CD4-positive, alpha-beta T cell treated with Interleukin-12 subunit alpha and Interleukin-12 subunit beta, for 1 hour (primary cell): ENCODE data around the gene GAS6.

Source experiments
- DNase-seq: peaks from one replicate; pipeline ENCODE4 v3.0.0-alpha.2; 2020

Gene GAS6

DNA sequence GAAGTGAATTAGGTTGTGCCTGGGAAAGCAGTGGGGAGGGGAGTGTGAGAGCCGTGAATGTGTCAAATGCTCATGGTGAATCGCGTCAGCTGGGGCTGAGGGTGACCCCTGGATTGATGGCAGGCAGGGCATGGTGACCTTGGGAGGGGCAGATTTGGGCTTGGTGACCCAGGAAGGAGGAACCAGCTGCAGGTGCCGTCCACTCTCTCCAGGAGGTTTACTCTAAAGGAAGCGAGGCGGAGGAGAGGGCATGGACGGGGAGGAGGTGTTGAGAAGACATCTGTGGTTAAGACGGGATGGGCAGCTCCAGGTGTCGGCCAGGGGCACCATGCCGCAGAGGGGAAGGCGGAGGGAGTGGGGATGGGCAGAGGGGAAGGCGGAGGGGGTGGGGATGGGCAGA is 76.2 kb downstream of the GAS6 start:
- no peak for DNase-seq

DNA sequence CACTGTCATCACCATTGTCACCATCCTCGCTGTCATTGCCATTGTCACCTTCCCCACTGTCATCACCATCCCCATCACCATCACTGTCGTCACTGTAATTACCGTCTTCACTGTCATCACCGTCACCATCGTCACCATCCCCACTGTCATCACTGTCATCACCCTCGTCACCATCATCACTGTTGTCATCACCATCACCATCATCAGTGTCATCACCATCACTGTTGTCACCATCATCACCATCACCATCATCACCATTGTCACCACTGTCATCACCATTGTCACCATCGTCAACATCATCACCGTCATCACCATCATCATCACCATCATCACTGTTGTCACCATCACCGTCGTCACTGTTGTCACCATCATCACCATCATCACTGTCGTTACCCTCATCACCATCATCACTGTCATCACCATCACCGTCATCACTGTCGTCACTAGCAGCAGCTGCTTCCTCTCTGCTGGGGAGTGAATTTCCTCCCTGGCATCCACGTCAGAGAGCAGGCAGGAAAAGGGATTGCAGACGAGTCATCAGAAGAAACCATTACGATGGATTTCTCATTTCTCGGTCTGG is 77.5 kb downstream of the GAS6 start:
- DNase-seq = no peak

DNA sequence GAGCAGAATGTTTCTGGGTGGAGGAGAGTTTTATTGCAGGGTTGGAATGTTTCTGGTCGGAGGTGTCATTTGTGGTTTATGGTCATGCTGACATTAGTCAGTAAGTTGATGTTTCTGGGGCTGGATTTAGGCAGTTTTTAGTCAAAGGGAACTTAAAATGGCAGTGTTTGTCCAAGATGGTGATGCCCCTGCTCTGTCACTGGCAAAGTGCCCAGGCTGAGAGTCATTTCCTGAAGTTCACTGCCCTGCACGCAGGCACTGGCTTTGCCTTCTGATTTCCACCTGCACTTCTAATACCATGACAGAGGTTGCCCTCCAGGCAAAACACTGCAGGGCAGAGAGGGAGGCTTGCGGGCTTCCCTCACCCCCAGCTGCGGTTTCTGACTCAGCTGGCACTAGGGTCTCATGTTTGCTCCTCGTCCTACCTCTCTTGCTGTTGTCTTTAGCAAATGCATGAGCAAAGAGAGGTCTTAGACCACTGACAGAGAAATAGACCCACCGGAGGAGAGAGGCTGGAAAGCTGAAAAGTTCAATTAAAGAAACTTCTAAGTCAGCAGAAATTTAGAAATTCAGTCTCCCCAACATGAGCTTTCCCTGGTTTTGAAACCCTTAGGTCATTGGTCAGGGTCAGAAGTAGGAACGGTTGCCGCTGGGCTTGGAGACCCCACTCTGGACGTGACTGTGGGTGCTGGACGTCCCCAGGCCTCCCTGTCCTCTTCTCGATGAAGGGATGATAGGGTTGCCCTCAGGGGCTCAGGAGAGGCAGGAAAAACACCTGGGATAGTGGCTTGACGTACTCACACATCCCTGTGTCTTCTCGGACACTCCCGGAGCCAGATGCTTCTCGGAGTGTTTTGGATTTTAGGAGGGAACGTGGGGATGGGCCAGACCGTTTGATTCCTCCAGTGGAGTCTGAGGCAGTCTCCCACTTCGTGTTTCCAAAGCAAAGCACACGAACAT is 78.5 kb downstream of the GAS6 start:
- DNase-seq = no peak

DNA sequence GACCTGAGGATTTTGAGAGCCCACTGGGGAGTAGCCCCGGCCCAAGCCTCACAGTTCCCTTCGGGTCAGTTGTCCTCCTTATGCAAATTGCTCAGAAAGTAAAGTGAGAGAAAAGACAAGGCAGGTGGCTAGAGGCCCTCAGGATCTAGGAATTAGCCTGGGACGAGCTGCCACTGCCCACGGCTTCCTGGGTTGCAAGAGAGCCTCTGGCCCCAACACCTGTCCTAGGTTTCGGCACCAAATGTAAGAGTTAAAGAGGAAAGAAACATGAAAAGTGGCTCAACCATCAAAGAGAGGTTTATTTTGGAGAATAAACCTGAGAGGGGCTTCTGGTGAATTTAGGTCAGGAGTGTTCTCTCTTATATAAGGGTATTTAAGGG is 79.2 kb downstream of the GAS6 start:
- no peak for DNase-seq

DNA sequence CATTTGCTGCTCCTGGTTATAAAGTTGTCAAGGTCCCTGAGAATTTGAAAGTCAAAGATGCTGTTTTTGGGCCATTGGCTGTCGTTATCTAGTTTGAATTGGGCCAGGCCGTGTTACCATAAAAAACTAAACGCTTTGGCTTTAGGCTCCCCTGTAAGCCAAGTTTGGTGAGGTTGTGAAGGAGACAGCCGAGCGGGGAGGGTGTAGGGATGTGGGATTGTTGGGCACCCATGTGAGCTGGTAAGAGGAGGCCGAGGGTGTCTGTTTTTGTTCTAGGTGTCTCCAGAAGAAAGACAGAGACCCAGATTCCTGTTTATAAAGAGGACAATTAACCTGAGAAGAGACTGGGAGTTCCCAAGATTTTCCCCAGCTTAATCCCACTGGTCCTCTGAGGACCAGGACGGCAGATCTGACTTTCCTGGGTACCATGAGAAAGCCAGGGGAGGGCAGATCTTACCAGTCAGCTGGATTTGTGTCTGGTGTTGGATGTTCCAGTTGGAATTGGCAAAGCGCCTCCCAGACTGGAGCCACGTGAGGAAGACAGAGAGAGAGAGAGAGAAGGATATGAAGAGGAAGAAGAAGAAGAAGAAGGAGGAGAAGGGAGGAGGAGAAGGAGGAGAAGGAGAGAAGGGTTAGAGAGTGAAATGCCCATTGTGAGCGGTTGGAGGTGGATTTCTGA is 79.8 kb downstream of the GAS6 start:
- DNase-seq = no peak

DNA sequence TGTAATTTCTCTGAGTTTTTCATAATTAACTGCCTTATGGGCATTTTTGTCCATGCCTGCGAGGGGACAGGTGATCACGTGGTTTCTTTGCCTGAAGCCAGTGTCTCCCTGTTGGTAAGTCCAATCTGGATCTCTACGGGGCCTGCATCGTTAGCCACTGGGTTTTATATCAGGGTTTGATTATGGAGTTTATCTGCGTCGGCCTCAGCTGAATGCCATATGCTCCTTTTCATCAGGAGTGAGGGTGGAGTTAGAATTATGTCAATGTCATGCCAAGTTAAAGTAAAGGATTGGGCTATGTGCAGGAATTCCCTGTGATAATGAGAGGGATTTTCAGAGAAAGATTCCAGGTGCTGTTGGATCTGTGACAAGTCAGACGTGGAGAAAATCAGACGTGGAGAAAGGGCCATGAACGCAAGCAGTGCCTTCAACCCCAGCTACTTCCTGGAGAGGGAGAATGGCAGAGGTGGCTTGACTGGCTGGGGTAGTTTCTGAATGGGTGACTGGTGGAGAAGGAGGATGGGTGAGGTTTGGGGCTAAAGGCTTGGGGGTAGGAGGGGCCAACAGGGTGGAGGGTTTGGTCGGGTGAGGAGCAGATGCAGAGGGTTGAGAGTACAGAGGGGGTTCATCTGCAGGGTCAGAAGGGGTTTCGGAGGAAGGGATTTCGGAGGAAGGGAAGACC is 80.5 kb downstream of the GAS6 start:
- no peak for DNase-seq

DNA sequence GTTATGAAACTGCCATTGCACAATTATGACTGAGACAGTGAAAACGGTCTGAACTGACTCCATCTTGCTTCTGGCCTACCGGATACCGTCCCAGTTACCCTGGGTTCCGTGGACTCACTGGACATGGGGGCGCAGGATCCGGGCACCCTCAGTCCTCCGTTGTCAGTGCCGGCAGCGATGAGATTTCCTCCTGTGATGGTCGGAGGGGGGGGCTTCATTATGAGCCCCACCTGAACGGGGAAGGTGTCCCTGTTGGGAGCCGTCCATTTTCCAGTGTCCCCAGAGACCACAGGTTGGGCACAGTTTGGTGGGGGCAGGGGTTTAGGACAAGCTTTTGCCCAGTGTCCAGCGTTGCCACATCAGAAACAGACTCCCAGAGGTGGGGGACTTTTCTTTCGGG is 81.4 kb downstream of the GAS6 start:
- no peak for DNase-seq

DNA sequence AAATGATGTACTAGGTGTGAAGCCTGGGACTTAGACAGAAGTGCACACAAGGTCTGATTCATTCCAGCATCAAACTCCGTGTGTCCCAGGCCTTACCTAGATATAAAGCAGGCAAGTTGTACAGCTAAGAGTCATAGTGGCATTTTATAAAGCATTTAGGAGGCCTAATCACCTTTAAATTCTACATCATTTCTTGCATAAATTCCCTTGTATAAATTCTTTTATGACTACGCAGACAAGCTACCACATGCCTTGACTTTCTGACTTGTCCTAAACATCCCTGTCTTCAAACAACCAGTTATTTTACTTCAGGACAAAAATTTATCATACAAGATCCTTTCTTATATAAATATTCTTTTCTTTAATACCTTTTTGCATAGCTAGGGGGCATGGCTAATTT is 82.3 kb downstream of the GAS6 start:
- DNase-seq = no peak

DNA sequence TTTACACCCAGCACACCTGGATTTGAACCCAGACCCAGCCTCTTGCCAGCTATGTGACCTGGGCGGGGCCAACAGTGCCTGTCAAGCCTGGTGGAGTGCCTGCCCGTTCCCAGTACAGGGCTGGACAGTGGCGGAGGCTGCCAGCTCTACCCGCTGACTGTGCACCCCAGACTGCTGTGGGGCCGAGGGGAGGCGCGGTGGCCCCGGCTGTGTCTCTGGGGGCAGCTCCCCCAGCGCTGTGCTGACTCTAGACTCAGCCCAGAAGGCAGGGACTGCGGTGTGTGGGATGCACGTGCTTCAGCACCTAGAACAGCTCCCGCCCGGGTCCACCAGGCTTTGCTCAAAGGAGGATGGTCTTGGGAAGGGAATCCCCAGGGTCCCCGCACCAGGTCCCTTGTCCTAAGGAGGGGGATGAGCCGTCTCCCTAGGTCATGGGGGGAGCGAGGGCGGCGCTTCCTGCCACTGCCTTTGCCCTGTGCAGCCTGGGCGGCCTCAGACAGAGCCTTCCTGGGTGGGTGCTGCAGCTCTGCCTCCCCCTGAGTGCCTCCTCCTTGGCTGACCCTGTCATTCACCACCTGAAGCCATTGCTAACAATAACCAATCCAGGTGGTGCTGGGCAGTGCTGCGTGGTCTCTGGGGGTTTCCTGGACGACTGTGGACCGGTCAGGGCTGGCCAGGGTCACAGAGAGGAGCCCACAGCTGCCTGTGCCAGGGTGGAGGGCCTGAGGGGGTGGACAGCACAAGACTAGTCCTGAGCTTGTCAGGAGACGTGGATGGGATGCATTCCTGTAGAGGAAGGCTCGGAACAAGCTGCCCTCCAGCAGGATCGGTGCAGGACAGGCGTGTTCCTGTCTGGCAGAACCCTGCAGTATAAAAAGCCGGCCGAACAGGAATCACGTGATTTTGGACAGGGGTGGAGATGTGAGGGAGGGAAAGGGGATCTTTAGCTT is 86.3 kb downstream of the GAS6 start:
- DNase-seq = no peak

DNA sequence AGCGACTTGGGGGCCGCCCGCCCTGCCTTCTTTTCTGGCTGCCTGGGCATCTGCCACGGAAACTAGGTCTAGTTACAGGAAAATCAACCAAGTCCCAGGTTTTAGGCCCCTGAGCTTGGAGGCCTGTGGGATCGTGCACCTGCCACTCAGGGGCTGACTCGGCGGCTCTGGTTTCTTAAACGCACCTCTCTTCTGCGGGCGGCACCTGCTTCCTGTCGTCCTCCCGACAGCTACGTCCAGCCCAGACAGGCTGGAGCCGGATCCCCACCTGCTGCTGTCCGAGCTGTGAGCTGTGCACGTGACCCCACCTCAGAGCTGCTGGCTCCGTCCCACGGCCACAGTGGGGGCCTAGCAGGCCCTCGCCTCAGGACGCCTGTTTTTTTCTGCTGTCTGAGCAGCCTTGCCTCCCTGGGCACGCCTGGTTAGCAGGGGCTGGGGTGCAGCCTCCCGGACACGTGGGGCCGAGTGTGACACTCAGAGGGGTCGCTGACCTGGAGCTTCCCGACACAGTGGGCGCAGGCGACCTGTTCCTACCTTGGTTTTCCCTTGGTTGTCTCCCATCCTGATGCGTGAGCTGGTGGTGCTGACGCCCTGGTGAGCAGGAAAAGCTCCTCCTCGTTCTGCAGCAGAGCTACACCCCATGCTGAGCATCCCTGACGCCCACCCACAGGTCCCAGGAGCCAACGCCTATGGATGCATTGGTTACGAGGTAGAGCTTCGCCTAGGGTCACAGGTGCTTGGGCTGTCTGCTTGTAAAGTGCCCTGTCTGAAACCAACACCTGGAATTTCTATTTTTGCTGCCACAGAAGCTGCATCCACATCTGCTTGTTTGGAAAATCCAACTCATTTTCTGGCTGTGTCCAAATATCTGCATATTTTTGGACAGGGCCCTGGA is 87.4 kb downstream of the GAS6 start:
- DNase-seq = no peak

DNA sequence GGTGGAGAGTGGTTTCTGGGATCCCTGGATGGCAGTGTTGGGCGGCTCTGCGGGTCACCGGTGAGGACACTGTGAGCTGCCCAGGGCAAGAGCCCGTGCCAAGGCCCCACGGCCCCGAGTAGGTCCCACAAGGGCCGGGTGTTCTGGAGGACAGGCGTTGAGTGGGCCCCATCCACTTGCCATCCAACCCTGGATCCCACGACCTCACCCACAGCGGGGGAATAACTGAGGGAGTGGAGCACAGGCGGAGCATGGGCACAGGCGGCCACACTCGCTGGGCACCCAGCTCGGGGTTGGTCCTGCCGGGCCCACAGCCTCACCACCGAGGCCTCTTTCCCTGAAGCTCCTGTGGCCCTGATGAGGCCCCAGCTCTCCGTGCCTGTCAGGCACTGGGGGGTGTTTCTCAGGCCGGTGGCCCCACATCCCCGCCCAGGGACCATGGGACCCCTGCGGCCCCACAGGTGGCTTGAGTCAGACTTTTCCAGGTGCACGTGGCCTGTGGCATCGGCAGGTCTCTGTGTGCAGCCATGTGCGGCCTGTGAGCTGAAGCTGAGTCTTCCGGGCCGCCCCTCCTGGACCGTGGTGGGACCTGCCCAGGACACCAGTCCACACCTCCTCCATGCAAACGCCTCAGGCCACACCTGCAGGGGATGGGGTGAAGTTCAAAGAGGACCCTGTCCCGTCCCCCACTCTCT is 88.3 kb downstream of the GAS6 start:
- DNase-seq = no peak

DNA sequence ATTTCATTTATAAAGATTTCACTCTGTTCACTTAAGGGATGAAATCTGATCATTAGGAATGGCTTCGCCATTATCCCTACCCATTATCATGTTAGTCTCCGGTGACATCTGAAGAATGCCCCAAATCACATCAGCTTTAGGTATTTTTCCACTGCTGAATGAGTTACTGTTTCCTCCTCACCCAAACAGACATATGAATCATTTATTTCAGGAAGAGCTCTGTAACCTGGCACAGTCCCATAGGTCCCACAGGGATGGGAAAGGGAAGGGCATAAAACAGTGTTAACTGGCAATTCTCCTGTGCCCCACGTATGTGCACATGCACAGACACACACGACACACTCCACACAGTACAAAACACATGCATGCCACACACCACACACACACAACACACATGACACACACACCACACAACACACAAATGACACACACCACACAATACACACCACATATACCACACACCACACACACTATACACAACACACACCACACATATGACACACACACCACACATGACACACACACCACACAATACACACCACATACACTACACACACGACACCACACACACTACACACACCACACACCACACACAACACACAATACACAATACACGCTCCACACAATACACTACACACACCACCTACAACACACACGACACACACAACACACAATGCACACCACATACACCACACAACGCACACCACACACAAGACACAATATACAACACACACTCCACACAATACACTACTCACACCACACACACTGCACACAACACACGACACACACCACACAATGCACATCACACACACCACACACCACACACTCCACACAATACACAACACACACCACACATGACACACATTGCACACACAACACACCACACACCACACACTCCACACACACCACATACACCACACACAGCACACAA is 89.4 kb downstream of the GAS6 start:
- no peak for DNase-seq

DNA sequence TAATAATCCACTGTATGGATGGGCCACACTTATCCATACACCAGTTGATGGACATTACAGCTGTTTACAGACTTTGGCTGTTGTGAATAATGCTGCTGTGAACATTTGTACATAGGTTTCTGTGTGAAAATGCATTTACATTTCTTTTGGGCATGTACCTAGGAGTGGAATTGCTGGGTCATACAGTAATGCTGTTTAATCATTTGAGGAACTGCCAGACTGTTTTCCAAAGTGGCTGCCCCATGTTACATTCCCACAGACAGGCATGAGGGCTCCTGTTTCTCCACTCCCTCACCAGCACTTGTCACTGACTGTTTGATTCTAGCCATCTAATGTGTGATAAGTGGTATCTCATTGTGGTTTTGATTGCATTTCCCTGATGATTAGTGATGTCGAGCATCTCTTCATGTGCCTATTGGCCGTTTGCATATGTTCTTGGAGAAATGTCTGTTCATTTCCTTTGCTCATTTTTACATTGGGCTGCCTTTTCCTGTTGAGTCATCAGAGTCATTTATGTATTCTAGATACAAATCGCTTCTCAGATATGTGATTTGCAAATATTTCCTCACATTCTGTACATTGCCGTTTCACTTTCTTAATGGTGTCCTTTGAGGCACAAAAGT is 92.1 kb downstream of the GAS6 start:
- no peak for DNase-seq

DNA sequence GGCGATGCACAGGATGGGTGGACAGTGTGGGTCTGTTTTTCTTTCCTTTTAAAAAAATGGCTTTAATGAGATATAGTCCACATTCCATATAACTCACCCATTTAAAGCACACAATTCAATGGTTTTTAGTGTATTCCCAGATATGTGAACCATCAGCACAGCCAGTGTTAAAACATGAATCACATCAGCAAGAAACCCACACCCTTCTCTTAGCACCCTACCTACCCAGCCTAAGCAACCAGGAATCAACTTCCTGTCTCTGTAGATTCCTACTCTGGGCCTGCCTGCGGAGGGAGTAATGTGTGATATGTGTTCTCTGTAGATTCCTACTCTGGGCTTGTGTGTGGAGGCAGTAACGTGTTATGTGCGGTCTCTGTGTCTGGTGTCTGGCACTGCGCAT is 92.9 kb downstream of the GAS6 start:
- no peak for DNase-seq
